ENCODE data around the gene ARHGAP1.

Gene ARHGAP1

GRCh38 chr11:46733234-46733633 is 32.8 kb upstream of the ARHGAP1 start:
- no peaks in the 10 kb centered on the region for H3K4me1 Mint-ChIP-seq
- H3K9me3 Mint-ChIP-seq, result no peaks in the 10 kb centered on the region
- no peak overlapping the region for H3K27ac Mint-ChIP-seq
- TF ChIP-seq, protein P1, sequence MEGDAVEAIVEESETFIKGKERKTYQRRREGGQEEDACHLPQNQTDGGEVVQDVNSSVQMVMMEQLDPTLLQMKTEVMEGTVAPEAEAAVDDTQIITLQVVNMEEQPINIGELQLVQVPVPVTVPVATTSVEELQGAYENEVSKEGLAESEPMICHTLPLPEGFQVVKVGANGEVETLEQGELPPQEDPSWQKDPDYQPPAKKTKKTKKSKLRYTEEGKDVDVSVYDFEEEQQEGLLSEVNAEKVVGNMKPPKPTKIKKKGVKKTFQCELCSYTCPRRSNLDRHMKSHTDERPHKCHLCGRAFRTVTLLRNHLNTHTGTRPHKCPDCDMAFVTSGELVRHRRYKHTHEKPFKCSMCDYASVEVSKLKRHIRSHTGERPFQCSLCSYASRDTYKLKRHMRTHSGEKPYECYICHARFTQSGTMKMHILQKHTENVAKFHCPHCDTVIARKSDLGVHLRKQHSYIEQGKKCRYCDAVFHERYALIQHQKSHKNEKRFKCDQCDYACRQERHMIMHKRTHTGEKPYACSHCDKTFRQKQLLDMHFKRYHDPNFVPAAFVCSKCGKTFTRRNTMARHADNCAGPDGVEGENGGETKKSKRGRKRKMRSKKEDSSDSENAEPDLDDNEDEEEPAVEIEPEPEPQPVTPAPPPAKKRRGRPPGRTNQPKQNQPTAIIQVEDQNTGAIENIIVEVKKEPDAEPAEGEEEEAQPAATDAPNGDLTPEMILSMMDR (IDR thresholded peaks at IDR 0.05; ENCODE audit: unreplicated experiment in 3 of 3), result no peak
- H3K4me3 Mint-ChIP-seq, result no peak overlapping the region
- no peaks in the 10 kb centered on the region for H3K27me3 Mint-ChIP-seq (ENCODE audit: low read depth)
- H3K36me3 Mint-ChIP-seq (ENCODE audit: low read depth), result no peaks in the 10 kb centered on the region

DNA sequence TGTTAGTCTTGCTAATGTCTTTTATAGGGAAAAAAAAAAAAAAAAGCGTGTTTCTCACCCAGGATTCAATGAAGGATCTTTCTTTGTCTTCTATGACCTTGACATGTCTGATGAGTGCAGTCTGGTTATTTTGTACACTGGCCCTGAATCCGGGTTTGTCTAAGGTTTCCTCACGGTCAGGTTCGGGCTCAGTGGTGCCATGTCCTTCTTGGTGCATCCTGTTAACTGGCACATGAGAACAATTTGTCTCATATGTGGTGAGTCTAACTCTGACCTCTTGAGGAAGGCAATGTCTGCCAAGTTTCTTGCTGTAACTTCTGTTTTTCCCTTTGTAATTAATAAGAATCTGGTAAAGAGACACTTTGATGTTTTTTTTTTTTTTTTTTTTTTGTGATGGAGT is 31.1 kb upstream of the ARHGAP1 start:
- H3K4me1 Mint-ChIP-seq, result no peaks in the 10 kb centered on the region
- H3K4me3 Mint-ChIP-seq, result no peak overlapping the region
- TF ChIP-seq, protein P1 (IDR thresholded peaks at IDR 0.05; ENCODE audit: unreplicated experiment in 3 of 3), result no peak
- H3K36me3 Mint-ChIP-seq (ENCODE audit: low read depth), result no peaks in the 10 kb centered on the region
- no peaks in the 10 kb centered on the region for H3K27me3 Mint-ChIP-seq (ENCODE audit: low read depth)
- H3K9me3 Mint-ChIP-seq, result no peaks in the 10 kb centered on the region
- no peak overlapping the region for H3K27ac Mint-ChIP-seq

DNA sequence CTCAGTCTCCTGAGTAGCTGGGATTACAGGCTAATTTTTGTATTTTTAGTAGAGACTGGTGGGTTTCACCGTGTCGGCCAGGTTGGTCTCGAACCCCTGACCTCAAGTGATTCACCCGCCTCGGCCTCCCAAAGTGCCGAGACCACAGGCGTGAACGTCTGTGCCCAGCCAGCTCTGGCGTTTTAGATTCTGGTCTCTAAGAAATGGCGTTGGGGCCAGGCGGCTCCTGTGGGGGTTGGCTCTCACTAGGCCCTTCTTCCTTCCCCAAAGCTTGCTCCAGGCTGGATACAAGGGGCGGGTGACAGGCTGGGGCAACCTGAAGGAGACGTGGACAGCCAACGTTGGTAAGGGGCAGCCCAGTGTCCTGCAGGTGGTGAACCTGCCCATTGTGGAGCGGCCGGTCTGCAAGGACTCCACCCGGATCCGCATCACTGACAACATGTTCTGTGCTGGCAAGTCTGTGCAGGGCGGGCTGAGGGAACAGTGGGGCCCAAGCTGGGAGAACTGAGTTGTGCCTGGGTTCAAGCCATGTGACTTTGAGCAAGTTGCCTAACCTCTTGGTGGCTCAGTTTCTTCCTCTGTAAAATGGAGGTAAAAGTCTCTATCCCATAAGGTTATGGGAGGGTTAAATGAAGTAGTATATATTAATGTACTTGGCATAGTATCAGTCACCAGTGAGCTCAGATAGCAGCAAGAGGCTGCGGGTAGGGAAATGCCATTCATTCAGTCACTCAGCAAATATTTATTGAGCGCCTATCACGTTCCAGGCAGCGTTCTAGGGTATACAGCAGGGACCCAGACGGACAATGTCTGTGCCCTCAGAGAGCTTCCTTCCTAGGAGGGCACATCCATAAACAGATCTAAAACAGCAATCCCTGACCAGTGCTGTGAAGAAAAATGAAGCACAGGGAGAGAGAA is 28.9 kb upstream of the ARHGAP1 start:
- Mint-ChIP-seq H3K27ac (no peak overlapping the region), H3K9me3 (no peaks in the 10 kb centered on the region), H3K27me3 (ENCODE audit: low read depth) (no peaks in the 10 kb centered on the region), H3K4me3 (no peak overlapping the region), H3K4me1 (no peaks in the 10 kb centered on the region), H3K36me3 (ENCODE audit: low read depth) (no peaks in the 10 kb centered on the region)
- TF ChIP-seq, protein P1 (IDR thresholded peaks at IDR 0.05; ENCODE audit: unreplicated experiment in 3 of 3), result no peak

DNA sequence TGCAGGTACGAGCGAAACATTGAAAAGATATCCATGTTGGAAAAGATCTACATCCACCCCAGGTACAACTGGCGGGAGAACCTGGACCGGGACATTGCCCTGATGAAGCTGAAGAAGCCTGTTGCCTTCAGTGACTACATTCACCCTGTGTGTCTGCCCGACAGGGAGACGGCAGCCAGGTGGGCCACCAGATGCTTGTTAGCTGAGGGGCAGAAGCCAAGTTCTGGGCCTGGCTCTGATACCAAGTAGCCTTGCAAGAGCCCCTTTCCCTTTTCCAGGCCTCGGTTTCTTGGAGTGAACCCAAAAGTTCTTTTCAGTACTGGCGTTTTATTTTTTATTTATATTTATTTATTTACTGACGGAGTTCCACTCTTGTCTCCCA is 28.2 kb upstream of the ARHGAP1 start:
- H3K4me1 Mint-ChIP-seq, result no peaks in the 10 kb centered on the region
- H3K27me3 Mint-ChIP-seq (ENCODE audit: low read depth), result no peaks in the 10 kb centered on the region
- no peak overlapping the region for H3K4me3 Mint-ChIP-seq
- no peaks in the 10 kb centered on the region for H3K9me3 Mint-ChIP-seq
- H3K27ac Mint-ChIP-seq, result no peak overlapping the region
- H3K36me3 Mint-ChIP-seq (ENCODE audit: low read depth), result no peaks in the 10 kb centered on the region
- TF ChIP-seq, protein P1 (IDR thresholded peaks at IDR 0.05; ENCODE audit: unreplicated experiment in 3 of 3), result no peak

DNA sequence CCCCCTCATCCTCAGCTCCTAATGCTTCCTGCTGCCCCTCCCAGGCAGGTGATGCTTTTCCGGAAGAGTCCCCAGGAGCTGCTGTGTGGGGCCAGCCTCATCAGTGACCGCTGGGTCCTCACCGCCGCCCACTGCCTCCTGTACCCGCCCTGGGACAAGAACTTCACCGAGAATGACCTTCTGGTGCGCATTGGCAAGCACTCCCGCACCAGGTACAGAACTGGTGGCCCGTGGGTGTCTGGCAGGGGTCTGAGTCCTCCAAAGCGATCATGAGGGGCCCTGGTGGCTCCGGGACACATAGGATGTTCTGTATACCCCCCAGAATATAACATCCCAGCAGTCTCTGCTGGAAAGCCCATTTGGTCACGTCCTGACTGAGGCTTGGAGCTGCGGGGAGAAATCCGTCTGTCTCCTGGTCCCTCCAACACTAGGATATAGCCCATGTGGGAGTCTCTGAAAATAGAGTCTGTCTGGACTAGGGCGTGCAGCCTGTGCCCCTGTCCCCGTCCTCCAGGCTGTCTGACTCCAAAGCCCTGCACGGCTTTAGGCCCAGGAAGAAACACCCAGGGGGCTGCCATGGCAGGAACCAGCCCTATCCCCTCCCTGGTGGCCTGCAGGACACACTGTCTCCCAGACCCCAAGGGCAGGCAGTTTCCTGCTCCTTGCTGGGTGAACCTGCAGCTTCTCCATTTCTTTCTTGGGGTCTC is 27.7 kb upstream of the ARHGAP1 start:
- Mint-ChIP-seq H3K27me3 (ENCODE audit: low read depth) (no peaks in the 10 kb centered on the region), H3K9me3 (no peaks in the 10 kb centered on the region), H3K4me1 (no peaks in the 10 kb centered on the region), H3K27ac (no peak overlapping the region), H3K36me3 (ENCODE audit: low read depth) (no peaks in the 10 kb centered on the region), H3K4me3 (no peak overlapping the region)
- TF ChIP-seq, protein P1 (IDR thresholded peaks at IDR 0.05; ENCODE audit: unreplicated experiment in 3 of 3), result no peak

Data from nephron (organoid).